Astrocyte (in vitro differentiated cells and primary cell): ENCODE results near the gene SERPINE2. TPM values are rescaled to one million over a fixed set of nuclear protein-coding genes. Genes with fewer than 3 reads are reported as not detected.

Source experiments
- DNase-seq: peaks from one replicate; pipeline ENCODE4 v3.0.0-alpha.2; 2010; ENCODE audit warnings: low read depth
- FAIRE-seq: peaks from 2 replicates; lab custom pipeline; 2011; peaks lifted over from hg19 to GRCh38; lab: Jason Lieb, UNC
- H2AFZ ChIP-seq: 2 replicates; pipeline ENCODE4 v1.6.0; 2012; ENCODE audit warnings: low read depth, low read length, inconsistent platforms
- H3K27ac ChIP-seq: 2 replicates; pipeline ENCODE4 v1.5.1; 2011; ENCODE audit warnings: low read depth, low read length, inconsistent platforms
- H3K27me3 ChIP-seq: 2 replicates; pipeline ENCODE4 v1.6.0; 2011; ENCODE audit warnings: low read length, inconsistent platforms; ENCODE audit not compliant: insufficient read depth
- H3K36me3 ChIP-seq: 2 replicates; pipeline ENCODE4 v1.5.1; 2011; ENCODE audit warnings: low read length, inconsistent platforms; ENCODE audit not compliant: insufficient read depth
- H3K4me1 ChIP-seq: 2 replicates; pipeline ENCODE4 v1.5.1; 2011; ENCODE audit warnings: low read length, inconsistent platforms; ENCODE audit not compliant: insufficient read depth
- H3K4me2 ChIP-seq: 2 replicates; pipeline ENCODE4 v1.6.0; 2012; ENCODE audit warnings: low read length, inconsistent platforms
- H3K4me3 ChIP-seq: 2 replicates; pipeline ENCODE4 v1.5.1; 2011; ENCODE audit warnings: low read depth, mild to moderate bottlenecking, low read length, inconsistent platforms; ENCODE audit not compliant: insufficient read depth
- H3K79me2 ChIP-seq: 2 replicates; pipeline ENCODE4 v1.6.0; 2012; ENCODE audit warnings: mild to moderate bottlenecking, low read length, inconsistent platforms; ENCODE audit not compliant: insufficient read depth
- H3K9ac ChIP-seq: 2 replicates; pipeline ENCODE4 v1.6.0; 2012; ENCODE audit warnings: mild to moderate bottlenecking, low read length, inconsistent platforms
- H3K9me3 ChIP-seq: 2 replicates; pipeline ENCODE4 v1.5.1; 2012; ENCODE audit warnings: low read depth, mild to moderate bottlenecking, low read length, inconsistent platforms; ENCODE audit not compliant: insufficient read depth
- H4K20me1 ChIP-seq: 2 replicates; pipeline ENCODE4 v1.6.0; 2012; ENCODE audit warnings: low read length, inconsistent platforms; ENCODE audit not compliant: insufficient read depth
- H3K27ac Mint-ChIP-seq: one replicate; pipeline ENCODE4 v1.8.0; 2021; ENCODE audit warnings: mild to moderate bottlenecking, mixed read lengths; ENCODE audit not compliant: unreplicated experiment
- H3K27me3 Mint-ChIP-seq: one replicate; pipeline ENCODE4 v1.8.0; 2021; ENCODE audit warnings: low read depth, mixed read lengths; ENCODE audit not compliant: unreplicated experiment
- H3K36me3 Mint-ChIP-seq: one replicate; pipeline ENCODE4 v1.8.0; 2021; ENCODE audit warnings: low read depth, mixed read lengths; ENCODE audit not compliant: unreplicated experiment
- H3K4me1 Mint-ChIP-seq: one replicate; pipeline ENCODE4 v1.8.0; 2021; ENCODE audit warnings: low read depth, mixed read lengths; ENCODE audit not compliant: unreplicated experiment
- H3K4me3 Mint-ChIP-seq: one replicate; pipeline ENCODE4 v1.8.0; 2021; ENCODE audit warnings: mild to moderate bottlenecking, moderate library complexity, mixed read lengths; ENCODE audit not compliant: unreplicated experiment
- H3K9me3 Mint-ChIP-seq: one replicate; pipeline ENCODE4 v1.8.0; 2021; ENCODE audit warnings: mild to moderate bottlenecking, mixed read lengths; ENCODE audit not compliant: unreplicated experiment
- CTCF ChIP-seq: IDR thresholded peaks from 2 replicates; pipeline ENCODE4 v1.5.1; 2011; ENCODE audit warnings: low read depth, mild to moderate bottlenecking, inconsistent platforms, low read length, moderate library complexity; ENCODE audit not compliant: insufficient read depth
- EZH2 ChIP-seq: IDR thresholded peaks from 2 replicates; pipeline ENCODE4 v1.6.1; 2012; ENCODE audit warnings: mild to moderate bottlenecking, low read length, inconsistent platforms; ENCODE audit not compliant: insufficient read depth
- total RNA-seq: library from RNA; stranded (reverse); gene quantifications from 2 replicates; pipeline ENCODE4 v1.2.1, GENCODE V29; 2021

Gene SERPINE2
- total RNA-seq, 1 donor from 2014 or later: 375 TPM

DNA sequence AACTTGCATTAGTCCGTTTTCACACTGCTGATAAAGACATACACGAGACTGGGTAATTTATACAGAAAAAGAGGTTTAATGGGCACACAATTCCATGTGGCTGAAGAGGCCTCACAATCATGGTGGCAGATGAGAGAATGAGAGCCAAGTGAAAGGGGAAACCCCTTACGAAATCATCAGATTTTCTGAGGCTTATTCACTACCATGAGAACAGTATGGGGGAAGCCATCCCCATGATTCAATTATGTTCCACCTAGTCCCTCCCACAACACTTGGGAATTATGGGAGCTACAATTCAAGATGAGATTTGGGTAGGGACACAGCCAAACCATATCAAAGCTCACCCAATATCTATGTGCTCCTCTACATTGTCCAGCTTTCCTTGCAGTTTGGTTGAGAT is 16.0 kb upstream of the SERPINE2 start:
- H3K36me3 ChIP-seq: no peaks in the 10 kb centered on the region
- H3K79me2 ChIP-seq: no peaks in the 10 kb centered on the region
- no peaks in the 10 kb centered on the region for H3K9me3 ChIP-seq
- no peaks in the 10 kb centered on the region for H4K20me1 ChIP-seq
- no peaks in the 10 kb centered on the region for H3K4me1 ChIP-seq
- no peak overlapping the region for H3K27ac Mint-ChIP-seq
- H3K9ac ChIP-seq: no peak overlapping the region
- no peak overlapping the region for H2AFZ ChIP-seq
- H3K36me3 Mint-ChIP-seq: peaks cover 5% of the 10 kb centered on the region
- FAIRE-seq (no peak), DNase-seq (no peak)
- H3K4me2 ChIP-seq: no peak overlapping the region
- TF ChIP-seq EZH2 (no peak), CTCF (no peak)
- no peaks in the 10 kb centered on the region for H3K27me3 Mint-ChIP-seq
- no peak overlapping the region for H3K27ac ChIP-seq
- H3K4me3 Mint-ChIP-seq: no peak overlapping the region
- H3K4me1 Mint-ChIP-seq: no peaks in the 10 kb centered on the region
- no peaks in the 10 kb centered on the region for H3K27me3 ChIP-seq
- H3K4me3 ChIP-seq: no peak overlapping the region
- peaks cover 20% of the 10 kb centered on the region for H3K9me3 Mint-ChIP-seq

GRCh38 chr2:224046752-224047151 is 7.7 kb upstream of the SERPINE2 start:
- H3K36me3 ChIP-seq: no peaks in the 10 kb centered on the region
- no peak overlapping the region for H3K27ac ChIP-seq
- Mint-ChIP-seq H3K9me3 (peaks cover 6% of the 10 kb centered on the region), H3K36me3 (no peaks in the 10 kb centered on the region), H3K4me1 (no peaks in the 10 kb centered on the region), H3K27ac (no peak overlapping the region), H3K4me3 (no peak overlapping the region), H3K27me3 (peaks cover 6% of the 10 kb centered on the region)
- H3K4me3 ChIP-seq: no peak overlapping the region
- H3K79me2 ChIP-seq: no peaks in the 10 kb centered on the region
- DNase-seq (no peak), FAIRE-seq (no peak)
- H3K4me1 ChIP-seq: no peaks in the 10 kb centered on the region
- H3K27me3 ChIP-seq: no peaks in the 10 kb centered on the region
- no peak overlapping the region for H2AFZ ChIP-seq
- no peaks in the 10 kb centered on the region for H4K20me1 ChIP-seq
- H3K4me2 ChIP-seq: no peak overlapping the region
- TF ChIP-seq EZH2 (no peak), CTCF (no peak)
- no peak overlapping the region for H3K9ac ChIP-seq
- no peaks in the 10 kb centered on the region for H3K9me3 ChIP-seq

DNA sequence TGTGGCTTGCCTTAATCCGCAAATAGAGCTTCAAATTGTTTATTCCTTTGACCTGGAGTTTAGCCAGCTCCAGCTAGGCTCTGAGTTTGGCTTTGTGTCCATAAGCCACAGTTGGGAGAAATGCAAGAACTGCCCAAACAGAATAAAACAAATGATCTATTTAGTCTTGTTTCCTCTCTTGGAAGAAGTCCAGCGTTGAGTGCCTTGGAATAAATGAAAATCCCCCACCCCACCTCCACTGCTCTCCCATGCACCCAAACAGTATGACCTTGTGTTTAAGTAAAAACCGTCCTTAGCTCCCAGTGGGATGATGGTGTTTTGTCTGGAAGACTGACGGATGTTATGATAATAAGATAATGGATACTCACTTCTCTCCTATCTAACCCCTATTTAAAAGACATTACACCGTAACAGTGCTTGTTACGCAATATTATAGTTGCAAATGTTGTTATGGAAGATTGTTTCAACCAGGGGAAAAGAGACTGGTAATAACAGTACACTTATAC is 3.2 kb upstream of the SERPINE2 start:
- Histone ChIP-seq H4K20me1 (peaks cover 11% of the 10 kb centered on the region), H3K9me3 (no peaks in the 10 kb centered on the region), H3K4me2 (no peak overlapping the region), H2AFZ (no peak overlapping the region), H3K4me1 (peaks cover 9% of the 10 kb centered on the region), H3K27ac (no peak overlapping the region), H3K4me3 (no peak overlapping the region), H3K79me2 (peaks cover 9% of the 10 kb centered on the region), H3K27me3 (no peaks in the 10 kb centered on the region), H3K36me3 (no peaks in the 10 kb centered on the region), H3K9ac (no peak overlapping the region)
- DNase-seq (peak; percentile 34), FAIRE-seq (no peak)
- H3K36me3 Mint-ChIP-seq: no peaks in the 10 kb centered on the region
- no peak overlapping the region for H3K27ac Mint-ChIP-seq
- H3K4me3 Mint-ChIP-seq: no peak overlapping the region
- peaks cover 6% of the 10 kb centered on the region for H3K9me3 Mint-ChIP-seq
- TF ChIP-seq CTCF (no peak), EZH2 (no peak)
- peaks cover 3% of the 10 kb centered on the region for H3K4me1 Mint-ChIP-seq
- peaks cover 6% of the 10 kb centered on the region for H3K27me3 Mint-ChIP-seq
